WI38 (cell line): ENCODE data around the gene ABHD12.

Experiments
- H3K4me3 ChIP-seq: 2 replicates; pipeline ENCODE4 v1.5.1; 2011; ENCODE audit warnings: low read depth, mild to moderate bottlenecking, control low read depth, low read length
- CTCF ChIP-seq: IDR thresholded peaks from 2 replicates; pipeline ENCODE4 v1.5.1; 2012; ENCODE audit warnings: low read depth, mild to moderate bottlenecking, control low read depth, low read length

The ABHD12 gene

DNA sequence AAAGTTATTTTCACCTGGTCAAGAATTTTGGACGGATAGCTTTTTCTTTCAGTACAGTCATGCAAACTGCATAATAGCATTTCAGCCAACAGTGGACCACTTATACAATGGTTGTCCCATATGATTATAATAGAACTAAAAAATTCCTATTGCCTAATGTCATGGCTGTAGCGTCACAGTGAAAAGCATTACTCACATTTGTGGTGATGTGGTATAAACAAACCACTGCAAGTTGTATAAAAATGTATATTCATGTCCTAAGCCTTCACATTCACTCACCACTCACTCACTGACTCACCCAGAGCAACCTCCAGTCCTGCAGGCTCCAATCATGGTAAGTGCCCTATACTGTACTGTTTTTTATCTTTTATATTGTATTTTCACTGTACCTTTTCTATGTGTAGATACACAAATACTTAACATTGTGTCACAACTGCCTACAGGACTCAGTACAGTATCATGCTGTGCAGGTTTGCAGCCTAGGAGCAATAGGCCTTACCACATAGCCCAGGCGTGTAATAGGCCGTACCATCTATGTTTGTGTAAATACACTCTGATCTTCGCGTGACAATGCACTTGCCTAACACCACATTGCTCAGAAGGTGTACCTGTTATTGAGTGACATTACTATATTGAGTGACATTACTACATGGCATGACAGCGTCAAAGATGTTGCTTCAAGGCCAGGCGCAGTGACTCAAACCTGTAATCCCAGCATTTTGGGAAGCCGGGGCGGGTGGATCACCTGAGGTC is 17.9 kb downstream of the ABHD12 start:
- no peak for TF ChIP-seq CTCF
- H3K4me3 ChIP-seq: no peak overlapping the region

DNA sequence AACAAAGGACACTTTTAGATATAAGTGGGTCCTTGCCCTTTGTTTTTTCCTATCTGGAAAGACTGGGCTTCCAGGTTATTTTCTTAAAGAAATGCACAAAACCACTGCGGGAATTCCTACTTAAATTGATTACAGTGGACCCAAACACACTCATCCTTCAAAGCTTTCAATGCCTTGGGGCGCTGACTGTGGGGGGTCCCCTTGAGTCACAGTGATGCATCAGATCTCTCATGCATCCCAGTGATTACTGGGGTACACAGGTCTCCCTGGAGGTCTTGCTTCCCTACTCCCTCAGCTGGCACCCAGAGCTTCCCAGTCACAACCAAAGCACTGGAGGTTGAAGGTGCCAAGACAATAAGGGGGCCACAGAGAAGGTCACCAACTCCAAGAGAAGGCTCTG is 20.7 kb downstream of the ABHD12 start:
- no peak for TF ChIP-seq CTCF

GRCh38 chr20:25369529-25369928 is 21.1 kb downstream of the ABHD12 start:
- TF ChIP-seq CTCF: no peak
- H3K4me3 ChIP-seq: no peak overlapping the region

More for the DNA sequence above, 20.7 kb downstream of the ABHD12 start:
- H3K4me3 ChIP-seq: no peak overlapping the region

GRCh38 chr20:25368976-25369375 is 21.7 kb downstream of the ABHD12 start:
- no peak overlapping the region for H3K4me3 ChIP-seq
- TF ChIP-seq CTCF: no peak

DNA sequence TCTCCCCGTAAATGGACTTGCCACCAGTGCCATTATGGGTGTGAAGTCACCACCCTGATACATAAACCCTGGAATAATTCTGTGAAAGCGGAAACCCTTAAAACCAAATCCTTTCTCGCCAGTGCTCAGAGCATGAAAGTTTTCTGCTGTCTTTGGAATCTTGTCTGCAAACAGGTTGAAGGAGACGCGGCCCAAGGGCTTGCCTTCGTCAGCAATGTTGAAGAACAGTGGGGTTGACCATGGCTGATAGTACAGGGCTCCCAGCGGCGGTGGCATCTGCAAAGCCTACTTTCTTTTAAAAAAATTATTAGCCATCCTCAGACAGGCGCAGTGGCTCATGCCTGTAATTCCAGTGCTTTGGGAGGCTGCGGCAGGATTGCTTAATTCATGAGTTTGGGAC is 22.1 kb downstream of the ABHD12 start:
- TF ChIP-seq CTCF: no peak
- H3K4me3 ChIP-seq: no peak overlapping the region

DNA sequence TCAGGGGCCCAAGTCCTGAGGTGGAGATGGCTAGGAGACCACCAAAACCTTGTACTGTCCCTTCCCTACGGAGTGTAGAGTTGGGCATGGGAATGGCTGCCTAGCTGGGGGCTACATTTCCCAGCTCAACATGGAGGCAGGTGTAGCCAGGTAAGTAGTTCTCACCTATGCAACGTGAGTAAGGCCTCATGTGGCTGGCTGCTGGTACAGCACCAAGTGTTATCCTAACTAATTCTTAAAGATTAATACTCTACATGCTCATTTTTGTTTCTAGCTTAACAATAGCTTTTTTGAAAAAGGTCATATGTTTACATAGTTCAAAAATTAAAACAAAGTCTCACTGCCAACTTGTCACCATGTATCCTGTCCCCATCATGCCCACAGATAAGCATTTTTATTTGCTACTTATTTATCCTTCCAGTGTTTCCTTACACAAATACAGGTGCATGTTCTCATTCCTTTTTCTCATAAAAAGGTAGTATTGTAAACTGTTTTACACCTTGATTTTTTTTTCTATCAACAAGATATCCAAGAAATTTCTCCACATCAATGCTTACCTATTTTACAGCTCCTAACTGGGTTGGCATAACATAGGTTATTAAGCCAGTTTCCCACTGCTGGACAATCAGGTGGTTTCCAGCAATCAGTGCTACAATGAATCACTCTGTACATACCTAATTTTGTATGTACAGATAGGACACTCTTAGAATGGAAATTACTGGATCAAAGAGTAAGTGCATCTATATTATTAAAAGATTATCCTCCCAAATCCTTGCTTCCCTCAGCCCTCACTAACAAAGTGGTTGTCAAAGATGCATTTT is 25.5 kb downstream of the ABHD12 start:
- no peak for TF ChIP-seq CTCF
- H3K4me3 ChIP-seq: no peak overlapping the region

- H3K4me3 ChIP-seq: no peak overlapping the region
- no peak for TF ChIP-seq CTCF
These were observed 26.4 kb downstream of the ABHD12 start for GRCh38 chr20:25364180-25364788.
